ENCODE data around the gene TNPO3.

DNA sequence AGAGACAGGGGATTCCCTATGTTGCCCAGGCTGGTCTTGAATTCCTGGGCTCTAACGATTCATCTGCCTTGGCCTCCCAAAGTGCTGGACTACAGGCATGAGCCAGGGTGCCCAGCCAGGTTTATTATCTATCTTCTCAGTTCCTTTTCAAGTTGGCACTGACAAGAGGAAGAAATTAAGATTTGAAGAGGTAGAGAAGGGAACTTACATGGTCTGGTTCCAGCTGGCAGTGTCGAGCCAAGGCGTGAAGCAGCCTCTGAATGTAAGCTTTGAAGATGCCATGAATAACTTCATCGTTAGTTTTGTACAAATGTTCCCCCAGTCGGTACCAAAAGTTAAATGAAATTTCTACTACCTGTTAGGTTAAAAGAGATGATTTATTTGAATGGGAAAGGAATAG lies 57.7 kb downstream of the TNPO3 start:
- TF ChIP-seq POLR2A (IDR thresholded peaks at IDR 0.05) (no peak), POLR2AphosphoS5 (IDR thresholded peaks at IDR 0.05) (no peak)
- TF ChIP-seq, protein P1, sequence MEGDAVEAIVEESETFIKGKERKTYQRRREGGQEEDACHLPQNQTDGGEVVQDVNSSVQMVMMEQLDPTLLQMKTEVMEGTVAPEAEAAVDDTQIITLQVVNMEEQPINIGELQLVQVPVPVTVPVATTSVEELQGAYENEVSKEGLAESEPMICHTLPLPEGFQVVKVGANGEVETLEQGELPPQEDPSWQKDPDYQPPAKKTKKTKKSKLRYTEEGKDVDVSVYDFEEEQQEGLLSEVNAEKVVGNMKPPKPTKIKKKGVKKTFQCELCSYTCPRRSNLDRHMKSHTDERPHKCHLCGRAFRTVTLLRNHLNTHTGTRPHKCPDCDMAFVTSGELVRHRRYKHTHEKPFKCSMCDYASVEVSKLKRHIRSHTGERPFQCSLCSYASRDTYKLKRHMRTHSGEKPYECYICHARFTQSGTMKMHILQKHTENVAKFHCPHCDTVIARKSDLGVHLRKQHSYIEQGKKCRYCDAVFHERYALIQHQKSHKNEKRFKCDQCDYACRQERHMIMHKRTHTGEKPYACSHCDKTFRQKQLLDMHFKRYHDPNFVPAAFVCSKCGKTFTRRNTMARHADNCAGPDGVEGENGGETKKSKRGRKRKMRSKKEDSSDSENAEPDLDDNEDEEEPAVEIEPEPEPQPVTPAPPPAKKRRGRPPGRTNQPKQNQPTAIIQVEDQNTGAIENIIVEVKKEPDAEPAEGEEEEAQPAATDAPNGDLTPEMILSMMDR (IDR thresholded peaks at IDR 0.05), result no peak

All from upper lobe of left lung (tissue), 4 donors.